ENCODE measurements around the gene TUBB3. TPM values are rescaled to one million over a fixed set of nuclear protein-coding genes. Genes with fewer than 3 reads are reported as not detected.

Gene TUBB3
- total and polyA plus RNA-seq, 7 experiments from 2014 or later: 0.22 to 2.8 (median 0.48) TPM; not detected in 4

GRCh38 chr16:89984216-89984615 lies 61.1 kb downstream of the TUBB3 start:
- ChIA-PET CTCF (no interaction called here), POLR2A (no interaction called here)
- DNase-seq: no peak
- no peak overlapping the region for H3K27ac Mint-ChIP-seq
- Histone ChIP-seq H3K27ac (ENCODE audit: low read depth, low read length) (no peak overlapping the region), H3K9me3 (ENCODE audit: control insufficient read depth in 2 of 3, low read length in 3 of 3) (no peaks in the 10 kb centered on the region), H3K4me1 (ENCODE audit: control insufficient read depth in 2 of 2, insufficient read depth in 2 of 2, low read length in 2 of 2) (no peaks in the 10 kb centered on the region), H3K36me3 (ENCODE audit: control insufficient read depth in 2 of 3, insufficient read depth in 3 of 3, low read length in 3 of 3) (peaks cover 12 to 83% (median 15%) of the 10 kb centered on the region in 3 experiments), H3K4me3 (ENCODE audit: low read length) (no peak overlapping the region), H3K27me3 (ENCODE audit: control insufficient read depth in 2 of 2, insufficient read depth in 2 of 2, low read length in 2 of 2) (no peaks in the 10 kb centered on the region)
- no peak for ATAC-seq
- H3K9me3 Mint-ChIP-seq: no peaks in the 10 kb centered on the region
- H3K36me3 Mint-ChIP-seq: peaks cover 6 to 52% (median 24%) of the 10 kb centered on the region in 5 donors
- no peaks in the 10 kb centered on the region for H3K27me3 Mint-ChIP-seq
- no peak overlapping the region for H3K4me3 Mint-ChIP-seq
- H3K4me1 Mint-ChIP-seq: no peaks in the 10 kb centered on the region
- intact Hi-C loops (cut with micrococcal nuclease): no loop called here

GRCh38 chr16:89985219-89985618 lies 62.1 kb downstream of the TUBB3 start:
- POLR2A ChIA-PET: no interaction called here
- H3K36me3 ChIP-seq (ENCODE audit: control insufficient read depth in 2 of 3, insufficient read depth in 3 of 3, low read length in 3 of 3): peaks cover 12 to 78% (median 15%) of the 10 kb centered on the region in 3 experiments

More at GRCh38 chr16:89985219-89985618, 62.1 kb downstream of the TUBB3 start:
- Mint-ChIP-seq H3K36me3 (peaks cover 6 to 45% (median 15%) of the 10 kb centered on the region in 5 donors), H3K27ac (no peak overlapping the region), H3K4me3 (no peak overlapping the region), H3K27me3 (no peaks in the 10 kb centered on the region), H3K9me3 (no peaks in the 10 kb centered on the region), H3K4me1 (no peaks in the 10 kb centered on the region)
- no peak for DNase-seq
- H3K9me3 ChIP-seq (ENCODE audit: control insufficient read depth in 2 of 3, low read length in 3 of 3): no peaks in the 10 kb centered on the region
- H3K27ac ChIP-seq (ENCODE audit: low read depth, low read length): no peak overlapping the region
- H3K27me3 ChIP-seq (ENCODE audit: control insufficient read depth in 2 of 2, insufficient read depth in 2 of 2, low read length in 2 of 2): no peaks in the 10 kb centered on the region
- H3K4me1 ChIP-seq (ENCODE audit: control insufficient read depth in 2 of 2, insufficient read depth in 2 of 2, low read length in 2 of 2): no peaks in the 10 kb centered on the region
- intact Hi-C loops (cut with micrococcal nuclease): no loop called here
- H3K4me3 ChIP-seq (ENCODE audit: low read length): no peak overlapping the region
- ATAC-seq: no peak
- CTCF ChIA-PET: no interaction called here

Other genes with a start within 250 kb of the TUBB3 start
- gene CDK10, start 236.7 kb upstream of the TUBB3 start, total RNA-seq: 100 to 1,000 TPM in 3 of 5 experiments, 10 to 100 TPM in 2; 91.5 to 150 (median 102) TPM
- gene CDK10, start 236.7 kb upstream of the TUBB3 start, polyA plus RNA-seq: 10 to 100 TPM; 32.8 to 68.4 TPM
- gene SPATA2L, start 221.6 kb upstream of the TUBB3 start, total RNA-seq: 10 to 100 TPM in 3 of 5 experiments, 1 to 10 TPM in 2; 8.4 to 32.2 (median 12.0) TPM
- gene SPATA2L, start 221.6 kb upstream of the TUBB3 start, polyA plus RNA-seq: 10 to 100 TPM in 1 of 2 donors, 1 to 10 TPM in 1; 7.0 to 12.4 TPM
- gene VPS9D1, start 202.4 kb upstream of the TUBB3 start, total RNA-seq: 10 to 100 TPM; 11.2 to 28.9 (median 13.3) TPM
- gene VPS9D1, start 202.4 kb upstream of the TUBB3 start, polyA plus RNA-seq: 1 to 10 TPM in 1 of 2 donors, under 1 TPM in 1; 0.93 to 1.5 TPM
- 100 to 1,000 TPM in 4 of 5 experiments, 10 to 100 TPM in 1; 75.4 to 160 (median 137) TPM for gene ZNF276, start 201.8 kb upstream of the TUBB3 start, total RNA-seq
- 10 to 100 TPM; 17.0 to 65.1 TPM for gene ZNF276, start 201.8 kb upstream of the TUBB3 start, polyA plus RNA-seq
- 100 to 1,000 TPM in 1 of 5 experiments, 10 to 100 TPM in 1, 1 to 10 TPM in 3; 3.5 to 111 (median 7.9) TPM for gene FANCA, start 106.7 kb upstream of the TUBB3 start, total RNA-seq
- gene FANCA, start 106.7 kb upstream of the TUBB3 start, polyA plus RNA-seq: 1 to 10 TPM in 1 of 2 donors, under 1 TPM in 1; 0.59 to 3.4 TPM
- gene SPIRE2, start 94.9 kb upstream of the TUBB3 start, total RNA-seq: 1 to 10 TPM; 1.2 to 3.5 (median 3.0) TPM
- gene SPIRE2, start 94.9 kb upstream of the TUBB3 start, polyA plus RNA-seq: under 1 TPM; 0.32 to 0.35 TPM
- 100 to 1,000 TPM; 200 to 392 (median 262) TPM for gene TCF25, start 49.8 kb upstream of the TUBB3 start, total RNA-seq
- gene TCF25, start 49.8 kb upstream of the TUBB3 start, polyA plus RNA-seq: 100 to 1,000 TPM in 1 of 2 donors, 10 to 100 TPM in 1; 68.1 to 122 TPM
- 10 to 100 TPM; 10.1 to 13.9 (median 11.2) TPM for gene MC1R, start 4.5 kb upstream of the TUBB3 start, total RNA-seq
- gene MC1R, start 4.5 kb upstream of the TUBB3 start, polyA plus RNA-seq: under 1 TPM; 0.14 to 0.51 TPM
- 10 to 100 TPM; 26.7 to 50.3 (median 40.7) TPM for gene DEF8, start 25.4 kb downstream of the TUBB3 start, total RNA-seq
- 10 to 100 TPM; 19.4 to 31.5 TPM for gene DEF8, start 25.4 kb downstream of the TUBB3 start, polyA plus RNA-seq
- 1 to 10 TPM in 4 of 5 experiments, under 1 TPM in 1; 0.12 to 4.1 (median 1.3) TPM for gene DBNDD1, start 96.1 kb downstream of the TUBB3 start, total RNA-seq
- gene DBNDD1, start 96.1 kb downstream of the TUBB3 start, polyA plus RNA-seq: 10 to 100 TPM; 12.2 to 20.8 TPM
- gene PRDM7, start 154.0 kb downstream of the TUBB3 start, total RNA-seq: not detected
- gene PRDM7, start 154.0 kb downstream of the TUBB3 start, polyA plus RNA-seq: not detected